C4-2B (cell line): ENCODE results near the gene TEX101.

Experiments used
- ZFX ChIP-seq: fragments of 450-650 bp; IDR thresholded peaks from 2 replicates; pipeline ENCODE4 v1.6.1; 2017
- TF ChIP-seq, protein P1 (sequence below): fragments of 450-650 bp; conservative IDR thresholded peaks from 2 replicates; pipeline ENCODE4 v1.5.1; 2017; ENCODE audit warnings: mild to moderate bottlenecking

DNA sequence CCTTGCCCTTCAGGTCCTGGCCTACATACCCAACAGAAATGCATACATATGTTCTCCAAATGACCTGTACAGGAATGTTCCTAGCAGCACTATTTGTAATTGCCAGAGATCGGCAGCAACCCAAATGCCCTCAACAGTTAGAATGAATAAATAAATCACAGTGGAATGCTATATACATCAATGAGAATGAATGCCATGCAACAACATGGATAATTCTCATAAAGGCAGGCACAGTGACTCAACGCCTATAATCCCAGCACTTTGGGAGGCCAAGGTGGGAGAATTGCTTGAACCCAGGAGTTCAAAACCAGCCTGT, 18.6 kb downstream of the TEX101 start:
- TF ChIP-seq, protein P1, sequence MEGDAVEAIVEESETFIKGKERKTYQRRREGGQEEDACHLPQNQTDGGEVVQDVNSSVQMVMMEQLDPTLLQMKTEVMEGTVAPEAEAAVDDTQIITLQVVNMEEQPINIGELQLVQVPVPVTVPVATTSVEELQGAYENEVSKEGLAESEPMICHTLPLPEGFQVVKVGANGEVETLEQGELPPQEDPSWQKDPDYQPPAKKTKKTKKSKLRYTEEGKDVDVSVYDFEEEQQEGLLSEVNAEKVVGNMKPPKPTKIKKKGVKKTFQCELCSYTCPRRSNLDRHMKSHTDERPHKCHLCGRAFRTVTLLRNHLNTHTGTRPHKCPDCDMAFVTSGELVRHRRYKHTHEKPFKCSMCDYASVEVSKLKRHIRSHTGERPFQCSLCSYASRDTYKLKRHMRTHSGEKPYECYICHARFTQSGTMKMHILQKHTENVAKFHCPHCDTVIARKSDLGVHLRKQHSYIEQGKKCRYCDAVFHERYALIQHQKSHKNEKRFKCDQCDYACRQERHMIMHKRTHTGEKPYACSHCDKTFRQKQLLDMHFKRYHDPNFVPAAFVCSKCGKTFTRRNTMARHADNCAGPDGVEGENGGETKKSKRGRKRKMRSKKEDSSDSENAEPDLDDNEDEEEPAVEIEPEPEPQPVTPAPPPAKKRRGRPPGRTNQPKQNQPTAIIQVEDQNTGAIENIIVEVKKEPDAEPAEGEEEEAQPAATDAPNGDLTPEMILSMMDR = no peak
- TF ChIP-seq ZFX = no peak
